Subcutaneous abdominal adipose tissue (tissue), 5 donors: ENCODE results near the gene KCNH6.

ENCODE experiments used
- H3K27ac ChIP-seq: one replicate; pipeline ENCODE4 v1.7.0; 2013; ENCODE audit warnings: low read depth, mild to moderate bottlenecking, inconsistent platforms, low read length, moderate library complexity
- H3K27me3 ChIP-seq, 5 donors: one replicate each; pipeline ENCODE4 v1.7.0; 2013; ENCODE audit warnings: low read length in 5 of 5, inconsistent platforms in 1 of 5; ENCODE audit not compliant: control insufficient read depth in 5 of 5, insufficient read depth in 4 of 5
- H3K36me3 ChIP-seq, 5 donors: one replicate each; pipeline ENCODE4 v1.7.0; 2013; ENCODE audit warnings: low read length in 5 of 5; ENCODE audit not compliant: control insufficient read depth in 5 of 5, insufficient read depth in 5 of 5
- H3K4me1 ChIP-seq, 5 donors: one replicate each; pipeline ENCODE4 v1.7.0; 2013; ENCODE audit warnings: low read length in 5 of 5, mild to moderate bottlenecking in 3 of 5, moderate library complexity in 1 of 5; ENCODE audit not compliant: control insufficient read depth in 5 of 5, insufficient read depth in 5 of 5
- H3K4me3 ChIP-seq, 5 donors: one replicate each; pipeline ENCODE4 v1.7.0; 2013; ENCODE audit warnings: low read length in 5 of 5, low read depth in 1 of 5
- H3K9ac ChIP-seq, 5 donors: one replicate each; pipeline ENCODE4 v1.7.0; 2013; ENCODE audit warnings: low read length in 5 of 5, mild to moderate bottlenecking in 4 of 5, moderate library complexity in 3 of 5
- H3K9me3 ChIP-seq, 5 donors: one replicate each; pipeline ENCODE4 v1.7.0; 2013; ENCODE audit warnings: low read length in 5 of 5; ENCODE audit not compliant: control insufficient read depth in 5 of 5
- donor health status: healthy.
- donor health status: healthy.
- donor health status: healthy.
- donor health status: healthy.
- donor health status: healthy.

Gene KCNH6

DNA sequence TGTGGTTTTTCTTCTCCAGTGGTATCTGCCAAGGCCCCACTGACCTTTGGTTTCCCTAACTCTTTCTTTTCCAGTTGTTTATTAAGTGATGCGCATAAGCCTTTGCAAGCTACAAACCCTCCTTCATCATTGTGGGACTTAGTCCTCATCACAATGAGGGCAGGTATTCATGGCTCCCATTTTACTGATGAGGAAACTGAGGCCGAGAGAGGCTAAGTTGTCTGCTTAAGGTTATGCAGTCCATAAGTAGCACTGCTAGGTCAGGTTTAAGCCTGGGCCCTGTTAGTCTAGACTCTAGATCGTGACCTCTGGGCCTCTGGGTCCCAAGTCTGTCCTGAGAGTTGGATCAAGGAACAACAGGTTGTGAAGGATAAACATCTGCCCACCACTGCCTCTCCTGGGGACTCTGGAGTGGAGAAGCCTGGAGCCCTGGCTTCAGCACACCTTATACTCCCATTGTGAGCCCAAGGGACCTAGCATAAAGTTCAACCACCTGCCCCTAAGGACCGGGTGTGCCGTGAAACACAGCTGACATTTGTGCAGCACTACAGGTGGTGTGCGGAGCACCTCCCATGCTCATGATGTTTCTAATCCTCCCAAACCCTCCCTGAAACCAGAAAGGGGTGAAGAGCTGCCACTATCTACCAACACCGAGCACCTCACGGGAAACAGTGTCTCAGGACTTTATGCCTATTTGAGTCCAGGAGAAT lies 5.2 kb upstream of the KCNH6 start:
- peaks cover 0 to 12% (median 2%) of the 10 kb centered on the region in 5 donors for H3K27me3 ChIP-seq
- H3K27ac ChIP-seq, result no peak overlapping the region
- no peaks in the 10 kb centered on the region for H3K36me3 ChIP-seq
- H3K9me3 ChIP-seq, result no peaks in the 10 kb centered on the region
- H3K9ac ChIP-seq, result no peak overlapping the region
- no peak overlapping the region for H3K4me3 ChIP-seq
- no peaks in the 10 kb centered on the region for H3K4me1 ChIP-seq

GRCh38 chr17:63519116-63519881 lies 3.9 kb upstream of the KCNH6 start:
- H3K36me3 ChIP-seq, result no peaks in the 10 kb centered on the region
- peaks cover 4 to 12% (median 8%) of the 10 kb centered on the region in 5 donors for H3K27me3 ChIP-seq
- H3K27ac ChIP-seq, result no peak overlapping the region
- H3K9me3 ChIP-seq, result no peaks in the 10 kb centered on the region
- no peak overlapping the region for H3K9ac ChIP-seq
- H3K4me1 ChIP-seq, result peaks cover 0 to 3% (median 0%) of the 10 kb centered on the region in 5 donors
- H3K4me3 ChIP-seq, result no peak overlapping the region

- peaks cover 0 to 3% (median 0%) of the 10 kb centered on the region in 5 donors for H3K4me1 ChIP-seq
- no peak overlapping the region for H3K4me3 ChIP-seq
- H3K27me3 ChIP-seq, result peaks cover 13 to 16% (median 15%) of the 10 kb centered on the region in 5 donors
- H3K9ac ChIP-seq, result no peak overlapping the region
- H3K36me3 ChIP-seq, result no peaks in the 10 kb centered on the region
- H3K9me3 ChIP-seq, result no peaks in the 10 kb centered on the region
- H3K27ac ChIP-seq, result no peak overlapping the region
These were observed 2.9 kb upstream of the KCNH6 start for GRCh38 chr17:63519972-63520882.

- no peaks in the 10 kb centered on the region for H3K9me3 ChIP-seq
- H3K27me3 ChIP-seq, result peaks cover 11 to 25% (median 19%) of the 10 kb centered on the region in 5 donors
- H3K4me3 ChIP-seq, result no peak overlapping the region
- peaks cover 0 to 3% (median 0%) of the 10 kb centered on the region in 5 donors for H3K4me1 ChIP-seq
- H3K36me3 ChIP-seq, result no peaks in the 10 kb centered on the region
- no peak overlapping the region for H3K27ac ChIP-seq
- H3K9ac ChIP-seq, result no peak overlapping the region
These were observed 893 bp downstream of the KCNH6 start for GRCh38 chr17:63524051-63524450.

GRCh38 chr17:63525190-63525946 lies 2.2 kb downstream of the KCNH6 start:
- Histone ChIP-seq H3K9me3 (no peaks in the 10 kb centered on the region), H3K36me3 (no peaks in the 10 kb centered on the region), H3K27me3 (peaks cover 11 to 25% (median 17%) of the 10 kb centered on the region in 5 donors), H3K4me3 (no peak overlapping the region), H3K9ac (no peak overlapping the region), H3K27ac (no peak overlapping the region), H3K4me1 (peaks cover 0 to 3% (median 0%) of the 10 kb centered on the region in 5 donors)

- no peaks in the 10 kb centered on the region for H3K36me3 ChIP-seq
- peaks cover 11 to 25% (median 17%) of the 10 kb centered on the region in 5 donors for H3K27me3 ChIP-seq
- H3K27ac ChIP-seq, result no peak overlapping the region
- peaks cover 0 to 3% (median 0%) of the 10 kb centered on the region in 5 donors for H3K4me1 ChIP-seq
- no peak overlapping the region for H3K9ac ChIP-seq
- H3K9me3 ChIP-seq, result no peaks in the 10 kb centered on the region
- no peak overlapping the region for H3K4me3 ChIP-seq
These were observed 3.7 kb downstream of the KCNH6 start for GRCh38 chr17:63526861-63527260.

DNA sequence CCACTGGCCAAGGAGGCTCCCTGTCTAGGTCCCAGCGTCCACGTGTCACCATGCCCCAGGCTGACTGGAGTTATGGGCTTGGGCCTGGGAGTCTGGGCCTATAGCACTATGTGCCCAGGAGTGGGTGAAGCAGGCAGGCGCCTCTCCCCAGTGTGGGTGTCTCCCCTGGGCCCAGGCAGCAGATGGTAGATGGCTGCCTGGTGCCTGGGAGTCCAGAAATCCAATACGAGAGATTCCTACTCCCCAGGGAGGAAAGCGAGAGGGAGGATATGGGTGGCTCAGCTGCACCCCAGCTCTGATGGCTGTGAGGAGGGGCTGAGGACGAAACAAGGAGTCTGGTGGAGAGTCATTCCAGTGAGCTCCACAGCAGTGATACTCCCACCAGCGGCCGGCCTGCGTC lies 5.0 kb downstream of the KCNH6 start:
- Histone ChIP-seq H3K27me3 (peaks cover 11 to 25% (median 15%) of the 10 kb centered on the region in 5 donors), H3K27ac (no peak overlapping the region), H3K4me1 (peaks cover 0 to 3% (median 0%) of the 10 kb centered on the region in 5 donors), H3K9ac (no peak overlapping the region), H3K36me3 (no peaks in the 10 kb centered on the region), H3K9me3 (no peaks in the 10 kb centered on the region), H3K4me3 (no peak overlapping the region)

GRCh38 chr17:63529711-63530556 lies 6.8 kb downstream of the KCNH6 start:
- H3K27ac ChIP-seq, result no peak overlapping the region
- no peak overlapping the region for H3K9ac ChIP-seq
- peaks cover 0 to 17% (median 6%) of the 10 kb centered on the region in 5 donors for H3K27me3 ChIP-seq
- no peaks in the 10 kb centered on the region for H3K36me3 ChIP-seq
- H3K4me1 ChIP-seq, result no peaks in the 10 kb centered on the region
- H3K4me3 ChIP-seq, result no peak overlapping the region
- H3K9me3 ChIP-seq, result no peaks in the 10 kb centered on the region
